ENCODE measurements around the gene PACRG.
A peak's percentile ranks its signal among the peaks of the same experiment; 100 is the strongest.

The PACRG gene

DNA sequence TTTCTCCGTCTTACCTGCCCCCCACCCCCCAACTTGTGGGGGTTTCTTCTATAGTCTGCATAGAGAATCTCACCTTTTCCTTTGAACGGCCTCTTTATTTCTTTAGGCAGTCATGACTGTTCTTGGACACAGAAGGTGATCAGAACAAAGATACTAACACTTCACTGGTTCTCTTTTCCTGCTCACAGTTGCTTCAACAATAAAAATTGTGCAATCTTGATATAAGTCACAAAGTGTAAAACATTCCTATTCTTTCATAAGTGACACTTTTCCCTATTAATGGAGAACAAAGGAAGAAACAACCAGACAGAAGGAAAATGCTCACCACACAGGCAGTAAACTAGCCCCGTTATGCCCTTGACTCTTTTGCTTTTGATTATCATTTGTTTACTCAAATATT lies 448.3 kb downstream of the PACRG start:
- DNase-seq (ENCODE audit: low read depth, low spot score): no peak

DNA sequence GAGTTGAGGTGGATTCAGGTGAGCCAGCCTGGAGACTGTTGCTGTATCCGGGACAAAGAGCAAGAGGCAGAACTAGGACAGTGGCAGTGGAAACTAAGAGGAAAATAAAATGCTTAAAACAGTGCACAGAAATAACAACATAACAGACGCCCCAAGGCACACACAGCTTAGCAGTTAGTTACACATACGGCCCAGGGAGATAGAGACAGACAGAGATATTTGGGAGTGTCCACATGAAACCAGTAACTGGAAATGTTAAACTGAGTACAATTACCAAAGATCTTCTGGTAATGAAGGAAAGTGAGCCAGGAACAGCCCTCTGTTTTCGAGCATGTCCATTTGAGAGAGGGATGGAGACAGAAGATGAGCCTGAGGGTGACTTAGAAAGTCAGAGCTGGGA lies 449.2 kb downstream of the PACRG start:
- no peak for DNase-seq (ENCODE audit: low read depth, low spot score)

DNA sequence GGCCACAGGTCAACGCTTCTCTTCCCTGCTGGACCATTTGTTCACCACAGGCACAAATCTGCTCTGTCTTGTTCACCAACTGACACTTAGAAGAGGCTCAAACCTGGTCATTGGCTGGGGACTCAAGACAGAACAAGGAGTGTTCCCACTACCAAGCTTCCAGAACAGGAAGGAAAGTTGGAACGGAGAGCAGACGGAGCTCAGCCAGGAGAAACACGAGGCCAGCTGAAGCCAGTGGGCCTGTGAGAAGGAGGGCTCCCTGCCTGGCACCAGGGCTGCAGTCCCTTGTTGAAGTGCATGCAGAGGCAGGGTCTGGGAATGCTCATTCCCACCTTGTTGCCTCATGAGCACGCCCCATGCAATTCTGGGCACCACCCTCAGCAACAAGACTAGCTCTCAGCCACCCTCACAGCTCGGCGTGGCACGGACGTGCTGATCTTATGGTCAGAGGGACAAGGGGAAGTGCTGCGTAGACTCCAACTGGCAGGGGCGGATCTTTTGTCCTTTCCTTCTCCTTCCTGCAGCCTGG lies 450.2 kb downstream of the PACRG start:
- DNase-seq (ENCODE audit: low read depth, low spot score): no peak

DNA sequence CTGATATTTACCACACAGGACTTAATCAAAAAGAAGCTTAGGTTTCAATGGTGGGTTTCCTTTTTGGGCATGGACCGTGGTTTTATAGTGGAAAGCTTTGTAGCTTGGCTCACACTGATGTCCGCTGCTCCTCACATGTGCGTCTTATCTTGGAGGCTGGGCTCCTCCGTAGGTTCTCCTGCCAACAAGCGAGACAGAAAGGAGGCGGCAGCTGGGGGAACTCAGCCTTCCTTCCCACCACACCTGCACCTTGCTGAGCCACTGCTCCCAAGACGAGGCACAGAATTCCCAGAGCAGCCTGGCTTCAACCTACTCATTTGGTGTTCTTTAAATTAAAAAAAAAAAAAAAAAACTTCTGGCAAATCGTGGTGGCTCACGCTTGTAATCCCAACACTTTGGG lies 451.3 kb downstream of the PACRG start:
- DNase-seq (ENCODE audit: low read depth, low spot score): no peak

- DNase-seq (ENCODE audit: low read depth, low spot score): no peak
Observed at GRCh38 chr6:163179721-163180120, 451.9 kb downstream of the PACRG start.

GRCh38 chr6:163180874-163181541 lies 453.2 kb downstream of the PACRG start:
- peak; percentile 16 for DNase-seq (ENCODE audit: low read depth, low spot score)

GRCh38 chr6:163181666-163182180 lies 453.9 kb downstream of the PACRG start:
- no peak for DNase-seq (ENCODE audit: low read depth, low spot score)

GRCh38 chr6:163182696-163183095 lies 454.9 kb downstream of the PACRG start:
- no peak for DNase-seq (ENCODE audit: low read depth, low spot score)

GRCh38 chr6:163183806-163184205 lies 456.0 kb downstream of the PACRG start:
- DNase-seq (ENCODE audit: low read depth, low spot score): no peak

GRCh38 chr6:163185744-163186143 lies 458.0 kb downstream of the PACRG start:
- DNase-seq (ENCODE audit: low read depth, low spot score): no peak

DNA sequence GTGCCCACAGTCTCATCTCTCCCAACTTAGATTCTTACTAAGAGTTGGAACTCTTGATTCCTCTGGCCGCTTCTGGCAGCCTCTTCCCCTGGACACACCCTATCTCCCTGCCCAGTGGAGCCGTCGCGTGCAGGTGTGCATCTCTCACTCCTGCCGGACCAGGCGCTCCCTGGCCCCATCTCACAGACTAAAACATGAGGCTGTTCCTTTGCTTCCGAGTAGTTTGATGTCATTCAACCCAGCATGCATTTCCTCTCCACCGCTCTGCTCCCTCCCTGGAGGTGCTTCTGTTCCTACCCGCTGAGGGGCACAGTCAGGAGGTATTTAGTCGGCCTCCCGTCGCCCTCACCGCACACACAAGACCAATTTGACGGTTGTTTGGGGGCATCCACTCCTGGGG lies 458.8 kb downstream of the PACRG start:
- no peak for DNase-seq (ENCODE audit: low read depth, low spot score)

GRCh38 chr6:163187201-163187600 lies 459.4 kb downstream of the PACRG start:
- DNase-seq (ENCODE audit: low read depth, low spot score): no peak

- no peak for DNase-seq (ENCODE audit: low read depth, low spot score)
Observed at GRCh38 chr6:163187606-163188005, 459.8 kb downstream of the PACRG start.

DNA sequence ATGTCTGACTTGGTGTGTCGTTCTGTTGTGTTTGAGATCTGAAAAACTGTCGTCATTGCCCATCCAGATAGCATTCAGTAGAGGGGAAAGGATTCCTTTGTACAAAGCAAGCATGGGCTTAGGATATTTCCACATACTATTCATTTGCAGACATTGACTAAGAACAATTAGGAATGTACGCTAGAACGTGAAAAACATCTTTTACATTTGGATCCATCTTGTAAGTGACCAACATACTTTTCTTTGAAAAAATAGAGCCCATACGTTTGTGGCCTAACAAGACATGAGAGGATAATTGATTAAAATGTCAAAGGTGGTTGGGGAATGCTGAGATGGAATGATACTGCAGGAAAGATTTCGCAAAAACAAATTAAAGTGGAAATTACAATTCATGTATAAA lies 461.0 kb downstream of the PACRG start:
- DNase-seq (ENCODE audit: low read depth, low spot score): no peak

GRCh38 chr6:163189609-163190008 lies 461.8 kb downstream of the PACRG start:
- DNase-seq (ENCODE audit: low read depth, low spot score): no peak

GRCh38 chr6:163190786-163191185 lies 463.0 kb downstream of the PACRG start:
- DNase-seq (ENCODE audit: low read depth, low spot score): no peak

GRCh38 chr6:163191704-163192537 lies 464.1 kb downstream of the PACRG start:
- DNase-seq (ENCODE audit: low read depth, low spot score): no peak

DNA sequence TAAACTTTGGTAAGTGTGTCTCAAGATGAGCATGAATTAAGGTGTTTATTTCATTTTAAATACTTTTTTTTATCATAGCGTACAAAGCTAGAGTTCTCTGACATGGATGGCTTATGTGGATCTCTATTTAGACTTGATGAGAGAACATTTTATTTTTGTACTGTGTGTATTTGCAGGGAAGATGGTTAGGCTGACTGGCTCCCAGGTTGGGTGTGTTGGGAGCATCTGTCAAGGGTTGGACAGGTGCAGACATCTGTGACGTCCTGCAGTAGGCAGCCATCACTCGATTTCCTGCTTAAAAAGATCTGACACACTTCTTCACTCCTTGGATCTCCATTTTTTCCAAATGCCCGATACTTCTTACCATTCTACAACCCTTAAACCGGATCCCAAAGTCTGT lies 464.8 kb downstream of the PACRG start:
- DNase-seq (ENCODE audit: low read depth, low spot score): no peak

DNA sequence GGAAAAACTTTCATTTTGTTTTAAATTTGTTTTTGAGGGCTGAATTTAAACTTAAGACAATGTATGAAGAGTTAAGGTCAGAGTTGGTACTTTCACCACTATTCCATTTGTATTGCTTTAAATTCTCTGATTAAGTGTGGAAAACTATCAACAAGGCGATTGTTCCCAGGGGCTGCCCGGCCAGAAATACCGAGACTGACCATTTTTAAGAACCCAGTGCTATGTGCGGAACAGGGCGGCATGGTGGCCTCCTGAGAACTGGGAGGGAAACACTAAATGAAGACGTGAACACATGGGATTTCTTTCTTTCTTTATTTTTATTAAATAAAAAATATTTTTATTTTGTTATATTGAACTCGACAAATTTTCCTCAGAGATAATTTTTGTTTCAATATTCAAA lies 465.6 kb downstream of the PACRG start:
- DNase-seq (ENCODE audit: low read depth, low spot score): no peak

GRCh38 chr6:163195721-163196691 lies 468.2 kb downstream of the PACRG start:
- no peak for DNase-seq (ENCODE audit: low read depth, low spot score)

- no peak for DNase-seq (ENCODE audit: low read depth, low spot score)
Observed at GRCh38 chr6:163197839-163198238, 470.1 kb downstream of the PACRG start.

GRCh38 chr6:163198396-163198795 lies 470.6 kb downstream of the PACRG start:
- no peak for DNase-seq (ENCODE audit: low read depth, low spot score)
